COLO829 (cell line): Measurements from ENCODE around the gene ADCY4.
"Not testable (repeated sequence)": the region's sequence is repeated elsewhere in the genome, so short reads cannot be mapped to it uniquely, and the experiment has no call there.

Experiments
- DNase-seq: peaks from one replicate; pipeline ENCODE4 v3.0.0; 2012; ENCODE audit warnings: low spot score

Gene ADCY4

DNA sequence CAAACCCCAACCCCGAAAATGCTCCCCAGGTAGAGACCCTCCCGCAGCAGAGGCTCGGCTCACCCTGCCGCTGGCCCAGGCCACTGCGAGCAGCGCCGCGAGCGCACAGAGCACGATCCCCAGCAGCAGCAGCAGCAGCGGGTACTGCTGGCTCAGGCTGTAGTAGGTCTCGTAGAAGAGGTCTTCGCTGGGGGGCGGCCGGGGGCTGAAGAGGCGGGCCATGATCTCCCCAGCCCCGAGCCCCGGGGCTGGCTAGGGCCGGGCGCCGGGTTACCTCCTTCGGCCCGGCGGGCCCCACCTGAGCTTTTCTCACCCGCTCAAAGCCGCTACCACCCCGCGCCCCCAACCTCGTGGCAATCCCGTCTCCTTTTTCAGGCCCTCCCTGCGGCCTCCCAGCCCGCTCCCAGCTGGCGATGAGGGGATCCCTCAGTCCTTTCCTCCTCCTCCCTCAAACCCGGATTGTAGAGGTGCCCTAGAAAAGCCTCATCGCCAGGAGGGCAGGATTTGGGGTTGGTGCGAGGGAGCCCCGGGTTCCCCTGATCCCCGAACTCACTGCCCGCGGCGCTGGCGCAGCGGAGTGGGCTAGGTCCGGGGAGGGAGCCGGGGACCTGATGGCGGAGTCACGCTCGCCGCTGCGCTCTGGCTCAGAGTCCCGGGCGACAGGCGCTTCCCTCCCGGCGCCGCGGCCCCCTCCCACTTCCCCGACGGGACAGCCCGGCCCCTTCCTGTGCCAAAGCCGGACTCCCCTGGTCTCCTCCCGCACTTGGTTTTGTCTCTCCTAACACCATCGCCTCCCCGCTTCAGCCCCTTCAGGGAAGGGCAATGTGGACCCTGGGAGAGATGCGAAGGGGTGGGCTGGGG is at the start of gene ADCY4:
Gene ADCY4, minus strand, starts transcription at position 641 of the 861 bp plus-strand sequence. Its CDS starts 419 bp downstream, at position 222.
- no peak for DNase-seq

- no peak for DNase-seq
Observed at GRCh38 chr14:24384169-24384568, 49.3 kb upstream of the ADCY4 start.

- no peak for DNase-seq
Observed at GRCh38 chr14:24382064-24382371, 47.1 kb upstream of the ADCY4 start.

- DNase-seq = no peak
Observed at GRCh38 chr14:24381363-24382063, 46.6 kb upstream of the ADCY4 start.

- DNase-seq = no peak
Observed at GRCh38 chr14:24379907-24380730, 45.2 kb upstream of the ADCY4 start.

DNA sequence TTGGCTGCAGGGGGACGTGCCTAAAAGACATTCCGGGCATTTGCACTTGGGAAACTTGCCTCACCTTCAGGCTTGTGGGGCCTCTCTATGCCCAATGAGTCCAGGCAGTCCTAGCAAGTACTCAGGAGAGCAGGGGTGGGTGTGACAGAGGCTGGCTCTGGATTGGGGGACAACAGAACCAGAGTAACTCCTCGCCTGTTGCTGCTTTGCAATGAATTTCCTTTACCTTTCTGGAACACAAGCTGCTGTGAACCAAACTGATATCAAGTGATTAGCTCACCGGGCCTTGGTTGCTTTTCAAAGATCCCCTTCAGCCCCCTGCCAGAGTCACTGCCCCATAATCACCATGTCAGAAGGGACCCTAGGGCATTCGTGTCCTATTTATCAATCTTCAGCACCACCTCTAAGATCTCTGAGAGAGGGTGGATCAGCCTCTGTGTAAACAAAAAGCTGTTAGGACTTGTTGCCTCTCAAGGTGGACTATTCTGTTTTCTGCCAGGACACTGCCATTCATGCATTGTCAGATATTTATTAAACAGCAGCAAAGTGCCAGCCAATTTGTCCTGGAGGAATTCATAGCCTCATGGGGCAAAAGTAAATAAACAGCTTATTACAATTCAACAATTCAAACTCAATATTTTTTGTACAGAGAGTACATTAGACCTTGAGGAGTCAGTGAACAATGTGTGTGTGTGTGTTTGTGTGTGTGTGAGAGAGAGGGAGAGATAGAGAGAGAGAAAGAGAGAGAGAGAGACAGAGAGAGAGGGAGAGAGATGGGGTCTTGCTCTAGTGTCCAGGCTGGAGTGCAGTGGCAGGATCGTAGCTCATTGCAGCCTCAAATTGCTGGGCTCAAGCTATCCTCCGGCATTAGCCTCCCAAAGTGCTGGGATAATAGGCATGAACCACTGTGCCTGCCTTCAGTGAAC is 44.4 kb upstream of the ADCY4 start:
- no peak for DNase-seq

- no peak for DNase-seq
Observed at GRCh38 chr14:24378327-24378726, 43.5 kb upstream of the ADCY4 start.

GRCh38 chr14:24377657-24378056 is 42.8 kb upstream of the ADCY4 start:
- no peak for DNase-seq

DNA sequence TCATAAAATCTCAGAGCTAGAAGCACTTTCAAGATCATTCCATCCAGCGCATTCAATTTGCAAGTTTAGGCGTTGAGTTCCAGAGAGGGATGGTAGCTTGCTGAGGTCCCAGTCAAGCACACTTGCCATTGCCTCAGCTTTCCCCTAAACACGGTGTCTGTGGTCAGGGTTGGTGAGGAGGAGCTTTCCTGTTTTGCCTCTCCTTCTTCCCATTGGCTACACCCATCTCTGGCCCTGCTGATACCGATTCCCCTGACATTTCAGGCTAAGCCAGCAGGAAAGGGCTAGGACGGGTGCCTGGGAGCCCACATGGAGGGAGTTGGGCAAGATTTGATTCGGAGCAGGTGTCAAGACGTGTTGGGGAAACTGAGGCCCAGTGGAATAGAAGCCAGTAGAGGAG is 42.3 kb upstream of the ADCY4 start:
- no peak for DNase-seq

- DNase-seq = no peak
Observed at GRCh38 chr14:24376448-24377070, 41.7 kb upstream of the ADCY4 start.

DNA sequence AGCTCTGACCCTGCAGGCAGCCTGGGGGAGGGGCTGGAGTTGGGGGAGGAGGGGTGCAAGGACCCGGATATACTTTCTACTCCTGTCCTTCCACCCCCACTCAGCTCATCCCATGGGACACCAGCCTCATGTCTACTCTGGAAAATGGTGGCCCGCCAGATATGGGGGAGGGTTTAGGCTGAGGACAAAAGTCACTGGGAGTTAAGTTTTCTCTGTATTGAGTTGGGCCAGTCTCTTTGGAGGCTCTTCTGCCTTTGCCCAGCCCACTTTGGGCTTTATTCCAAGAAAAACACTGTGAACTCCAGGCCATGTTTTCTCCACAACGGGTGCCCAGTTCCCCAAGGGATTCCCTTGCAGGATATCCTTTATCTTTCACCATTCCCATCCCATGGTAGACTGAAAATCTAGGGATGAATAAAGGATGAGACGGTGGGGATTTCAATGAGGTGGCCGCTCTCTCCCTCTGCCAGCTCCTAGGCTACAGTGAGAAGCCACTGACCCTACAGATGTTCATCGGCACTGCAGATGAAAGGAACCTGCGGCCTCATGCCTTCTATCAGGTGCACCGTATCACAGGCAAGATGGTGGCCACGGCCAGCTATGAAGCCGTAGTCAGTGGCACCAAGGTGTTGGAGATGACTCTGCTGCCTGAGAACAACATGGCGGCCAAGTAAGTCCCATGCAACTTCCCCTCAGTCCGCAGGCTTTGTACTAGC is 38.0 kb upstream of the ADCY4 start:
- peak; percentile 62 for DNase-seq

- DNase-seq = not testable (repeated sequence)
Observed at GRCh38 chr14:24371605-24372004, 36.7 kb upstream of the ADCY4 start.

DNA sequence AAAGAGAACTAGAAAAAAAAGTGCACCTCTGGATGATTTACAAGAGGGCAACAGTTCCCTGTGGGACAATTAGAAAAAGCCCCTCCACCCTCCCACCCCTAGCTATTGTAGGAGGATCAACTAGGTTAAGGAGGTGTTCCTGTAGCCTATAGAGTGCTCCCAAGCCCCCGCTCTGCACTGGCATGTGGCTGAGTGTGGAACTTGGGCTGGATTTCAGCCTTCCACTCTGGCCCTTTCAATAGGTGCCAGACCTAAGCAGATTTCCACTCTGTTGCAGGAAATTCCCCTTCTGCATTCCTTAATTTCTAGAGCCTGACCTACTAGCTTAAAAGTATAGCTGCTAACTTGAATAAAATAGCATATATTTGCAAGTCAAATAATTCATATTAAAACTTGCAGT is 35.9 kb upstream of the ADCY4 start:
- DNase-seq = no peak

DNA sequence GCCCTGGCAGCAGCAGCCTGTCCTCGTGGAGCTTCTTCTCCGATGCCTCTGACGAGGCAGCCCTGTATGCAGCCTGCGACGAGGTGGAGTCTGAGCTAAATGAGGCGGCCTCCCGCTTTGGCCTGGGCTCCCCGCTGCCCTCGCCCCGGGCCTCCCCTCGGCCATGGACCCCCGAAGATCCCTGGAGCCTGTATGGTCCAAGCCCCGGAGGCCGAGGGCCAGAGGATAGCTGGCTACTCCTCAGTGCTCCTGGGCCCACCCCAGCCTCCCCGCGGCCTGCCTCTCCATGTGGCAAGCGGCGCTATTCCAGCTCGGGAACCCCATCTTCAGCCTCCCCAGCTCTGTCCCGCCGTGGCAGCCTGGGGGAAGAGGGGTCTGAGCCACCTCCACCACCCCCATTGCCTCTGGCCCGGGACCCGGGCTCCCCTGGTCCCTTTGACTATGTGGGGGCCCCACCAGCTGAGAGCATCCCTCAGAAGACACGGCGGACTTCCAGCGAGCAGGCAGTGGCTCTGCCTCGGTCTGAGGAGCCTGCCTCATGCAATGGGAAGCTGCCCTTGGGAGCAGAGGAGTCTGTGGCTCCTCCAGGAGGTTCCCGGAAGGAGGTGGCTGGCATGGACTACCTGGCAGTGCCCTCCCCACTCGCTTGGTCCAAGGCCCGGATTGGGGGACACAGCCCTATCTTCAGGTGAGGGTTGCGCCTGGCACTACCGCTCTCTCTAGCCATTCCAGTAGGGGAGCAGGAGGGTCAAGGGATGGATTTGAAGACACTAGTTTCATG is 35.2 kb upstream of the ADCY4 start:
- DNase-seq = no peak

GRCh38 chr14:24369463-24369862 is 34.6 kb upstream of the ADCY4 start:
- DNase-seq = no peak

GRCh38 chr14:24368562-24369252 is 33.8 kb upstream of the ADCY4 start:
- no peak for DNase-seq

DNA sequence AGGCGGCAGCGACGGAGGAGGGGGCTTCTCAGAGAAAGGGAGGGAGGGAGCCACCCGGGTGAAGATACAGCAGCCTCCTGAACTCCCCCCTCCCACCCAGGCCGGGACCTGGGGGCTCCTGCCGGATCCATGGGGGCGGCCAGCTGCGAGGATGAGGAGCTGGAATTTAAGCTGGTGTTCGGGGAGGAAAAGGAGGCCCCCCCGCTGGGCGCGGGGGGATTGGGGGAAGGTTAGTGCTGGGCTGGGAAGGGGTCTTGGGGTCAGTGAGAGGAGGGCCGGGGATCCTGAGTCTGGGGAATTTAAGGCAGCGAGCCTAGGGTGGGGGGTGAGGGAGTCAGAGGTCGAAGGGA is 33.3 kb upstream of the ADCY4 start:
- no peak for DNase-seq

- peak; percentile 50 for DNase-seq
Observed at GRCh38 chr14:24367514-24368211, 32.8 kb upstream of the ADCY4 start, which contains the start of gene NFATC4. Gene NFATC4, plus strand, starts transcription at chr14:24368184. Its CDS starts 157 bp downstream, at chr14:24368341.
